BJ (cell line): ENCODE measurements around the gene CEP112. TPM values are rescaled to one million over a fixed set of nuclear protein-coding genes. Genes with fewer than 3 reads are reported as not detected.

Source experiments
- CTCF ChIA-PET: fragments of 350-600 bp; formaldehyde crosslinking; extraction: SDS; loops from one replicate; lab custom pipeline; 2021; ENCODE audit warnings: antibody characterized with exemption, inconsistent platforms; lab: Yijun Ruan, JAX
- POLR2A ChIA-PET: fragments of 300-600 bp; sonication (Branson Sonifier 250); formaldehyde crosslinking; extraction: SDS; loops from one replicate; lab custom pipeline; 2021; ENCODE audit warnings: antibody characterized with exemption; lab: Charles Lee
- DNase-seq: peaks from one replicate; pipeline ENCODE4 v3.0.0-alpha.2; 2011; ENCODE audit warnings: low read depth
- H3K27me3 ChIP-seq: 2 replicates; pipeline ENCODE4 v1.6.0; 2011; ENCODE audit warnings: low read length; ENCODE audit not compliant: control insufficient read depth, insufficient read depth
- H3K36me3 ChIP-seq: 2 replicates; pipeline ENCODE4 v1.5.1; 2011; ENCODE audit warnings: low read length; ENCODE audit not compliant: control insufficient read depth, insufficient read depth
- H3K4me3 ChIP-seq: 2 replicates; pipeline ENCODE4 v1.5.1; 2011; ENCODE audit warnings: low read depth, mild to moderate bottlenecking, control low read depth, low read length
- polyA plus RNA-seq: library from polyadenylated mRNA; depleted of rRNA; stranded (reverse); fragments of >200 nt; gene quantifications from 2 replicates; pipeline ENCODE4 v1.2.3, GENCODE V29; 2011
- TF ChIP-seq, protein P1 (sequence below): IDR thresholded peaks from 2 replicates; pipeline ENCODE4 v1.5.1; 2011; ENCODE audit warnings: low read depth, mild to moderate bottlenecking, control low read depth, inconsistent platforms, low read length, moderate library complexity; ENCODE audit not compliant: insufficient read depth

Gene CEP112
- polyA plus RNA-seq, 1 experiment = 3.3 TPM

DNA sequence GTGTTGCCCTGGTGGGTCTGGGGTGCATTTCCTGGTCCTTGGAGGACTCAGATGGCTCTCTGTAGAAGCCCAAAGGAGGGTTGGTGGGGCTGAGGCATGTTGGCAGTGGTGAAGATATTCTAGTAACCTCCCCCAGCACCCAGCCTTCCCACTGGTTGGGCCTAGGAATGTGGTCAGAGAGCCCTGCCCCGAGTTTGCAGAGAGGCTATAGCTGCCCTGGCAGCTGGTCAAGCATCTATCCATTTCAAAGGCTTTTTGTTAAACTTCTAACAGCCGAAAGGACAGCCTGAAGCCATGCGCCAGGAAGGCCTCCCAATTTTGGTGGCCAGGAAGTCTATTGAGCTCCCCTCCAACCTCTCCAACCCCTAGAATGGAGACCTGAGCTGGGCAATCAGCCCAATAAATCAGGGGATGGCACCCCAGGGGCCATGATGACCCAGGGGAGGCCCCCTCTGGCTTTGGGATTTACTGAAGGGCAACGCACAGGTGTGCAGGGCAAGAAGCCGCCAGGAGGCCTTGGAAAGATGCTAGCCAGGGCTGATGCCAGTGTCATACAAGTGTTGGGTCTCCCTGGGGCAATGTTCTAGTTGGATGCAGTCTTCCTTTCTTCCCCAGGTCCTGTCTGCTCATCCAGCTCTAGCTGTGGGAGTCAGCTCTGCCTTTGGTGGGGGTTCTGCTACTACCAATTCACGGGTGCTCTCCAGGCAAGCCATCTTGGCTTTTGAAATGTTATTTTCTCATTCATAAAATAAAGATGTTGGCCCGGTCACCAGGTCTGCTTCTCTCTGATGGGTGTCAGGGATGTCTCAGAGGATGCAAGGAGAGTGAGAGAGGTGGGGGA is 599.6 kb downstream of the CEP112 start:
- TF ChIP-seq, protein P1, sequence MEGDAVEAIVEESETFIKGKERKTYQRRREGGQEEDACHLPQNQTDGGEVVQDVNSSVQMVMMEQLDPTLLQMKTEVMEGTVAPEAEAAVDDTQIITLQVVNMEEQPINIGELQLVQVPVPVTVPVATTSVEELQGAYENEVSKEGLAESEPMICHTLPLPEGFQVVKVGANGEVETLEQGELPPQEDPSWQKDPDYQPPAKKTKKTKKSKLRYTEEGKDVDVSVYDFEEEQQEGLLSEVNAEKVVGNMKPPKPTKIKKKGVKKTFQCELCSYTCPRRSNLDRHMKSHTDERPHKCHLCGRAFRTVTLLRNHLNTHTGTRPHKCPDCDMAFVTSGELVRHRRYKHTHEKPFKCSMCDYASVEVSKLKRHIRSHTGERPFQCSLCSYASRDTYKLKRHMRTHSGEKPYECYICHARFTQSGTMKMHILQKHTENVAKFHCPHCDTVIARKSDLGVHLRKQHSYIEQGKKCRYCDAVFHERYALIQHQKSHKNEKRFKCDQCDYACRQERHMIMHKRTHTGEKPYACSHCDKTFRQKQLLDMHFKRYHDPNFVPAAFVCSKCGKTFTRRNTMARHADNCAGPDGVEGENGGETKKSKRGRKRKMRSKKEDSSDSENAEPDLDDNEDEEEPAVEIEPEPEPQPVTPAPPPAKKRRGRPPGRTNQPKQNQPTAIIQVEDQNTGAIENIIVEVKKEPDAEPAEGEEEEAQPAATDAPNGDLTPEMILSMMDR = no peak
- no peak overlapping the region for H3K4me3 ChIP-seq
- no peak for DNase-seq
- H3K27me3 ChIP-seq = no peaks in the 10 kb centered on the region
- ChIA-PET POLR2A (no interaction called here), CTCF (interaction anchor here (1.2 kb wide), 1 partner anchor 37 kb away, joined by 3 read pairs; no protein-coding TSS in a partner anchor)
- H3K36me3 ChIP-seq = no peaks in the 10 kb centered on the region

DNA sequence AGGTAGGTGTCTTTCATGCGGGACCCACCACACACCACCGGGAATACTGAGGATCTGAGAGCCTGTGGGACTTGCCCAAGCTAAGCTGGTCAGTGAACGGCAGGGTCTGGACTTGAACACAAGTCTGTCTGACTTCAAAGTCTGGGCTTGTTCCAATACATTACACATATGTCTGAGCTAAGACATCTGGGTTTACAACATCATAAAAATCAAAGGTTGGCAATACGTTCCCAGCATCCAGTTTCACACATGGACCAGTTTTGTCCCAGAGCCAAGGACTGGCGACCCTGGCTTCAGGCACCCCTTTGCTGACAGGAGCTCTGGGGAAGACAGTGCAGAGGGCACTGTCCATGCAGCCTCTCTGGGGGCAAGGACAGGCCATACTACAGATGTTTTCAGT is 602.6 kb downstream of the CEP112 start:
- ChIA-PET CTCF (no interaction called here), POLR2A (no interaction called here)
- Histone ChIP-seq H3K36me3 (no peaks in the 10 kb centered on the region), H3K27me3 (no peaks in the 10 kb centered on the region), H3K4me3 (no peak overlapping the region)
- TF ChIP-seq, protein P1 = no peak
- no peak for DNase-seq

- POLR2A ChIA-PET = no interaction called here
- CTCF ChIA-PET = interaction anchor here (0.5 to 1.5 kb wide), 4 partner anchors 10 to 295 kb away, joined by 3 to 5 read pairs (median 3); no protein-coding TSS in a partner anchor
- no peaks in the 10 kb centered on the region; the same call in 1 of the 2 replicates for H3K27me3 ChIP-seq
- H3K36me3 ChIP-seq = no peaks in the 10 kb centered on the region
- DNase-seq = no peak
- no peak overlapping the region for H3K4me3 ChIP-seq
- TF ChIP-seq, protein P1 = no peak
Observed at GRCh38 chr17:65588181-65588808, 603.6 kb downstream of the CEP112 start.

DNA sequence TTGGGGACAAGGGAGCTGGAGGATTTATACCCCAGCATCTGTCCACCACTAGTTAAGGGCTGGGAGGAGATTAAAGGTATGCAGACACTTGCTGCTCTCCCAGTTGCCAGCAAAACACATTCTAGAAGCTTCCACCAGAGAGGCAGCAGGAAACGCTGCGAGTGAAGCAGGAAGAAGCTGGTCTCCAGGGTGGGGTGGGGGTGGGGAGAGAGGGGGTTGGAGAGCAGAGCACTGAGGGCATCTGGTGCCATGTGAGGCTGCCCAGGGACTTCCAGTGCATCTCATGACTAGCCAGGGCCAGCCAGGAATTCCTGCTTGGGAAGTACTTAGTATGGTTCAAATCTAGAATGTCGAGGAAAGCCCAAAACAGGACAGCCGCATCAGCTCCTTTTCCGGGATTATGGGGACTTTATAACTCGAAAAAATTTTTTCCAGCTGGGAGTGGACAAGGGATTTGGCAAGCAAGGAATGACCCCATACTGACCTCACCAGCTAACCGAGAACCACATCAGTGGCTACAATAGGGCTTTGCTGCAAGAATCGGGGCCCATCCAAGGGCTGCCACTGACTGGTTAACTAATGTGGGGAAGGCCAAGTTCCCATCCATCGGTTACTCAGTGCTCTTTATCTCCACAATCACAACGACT is 604.3 kb downstream of the CEP112 start:
- ChIA-PET POLR2A (no interaction called here), CTCF (interaction anchor here (0.5 to 1.5 kb wide), 4 partner anchors 25 to 296 kb away, joined by 3 to 5 read pairs (median 3); no protein-coding TSS in a partner anchor)
- TF ChIP-seq, protein P1 = no peak
- no peaks in the 10 kb centered on the region; the same call in 1 of the 2 replicates for H3K27me3 ChIP-seq
- no peaks in the 10 kb centered on the region for H3K36me3 ChIP-seq
- no peak overlapping the region for H3K4me3 ChIP-seq
- no peak for DNase-seq
